GM21526 (cell line): Measurements from ENCODE around the gene CLK3.

Experiments
- ATAC-seq: cut with Tn5 transposase; IDR thresholded peaks from one replicate; pipeline ENCODE4 v1.9.1; 2021; ENCODE audit warnings: moderate library complexity; ENCODE audit not compliant: unreplicated experiment, low FRiP score

CLK3 gene

DNA sequence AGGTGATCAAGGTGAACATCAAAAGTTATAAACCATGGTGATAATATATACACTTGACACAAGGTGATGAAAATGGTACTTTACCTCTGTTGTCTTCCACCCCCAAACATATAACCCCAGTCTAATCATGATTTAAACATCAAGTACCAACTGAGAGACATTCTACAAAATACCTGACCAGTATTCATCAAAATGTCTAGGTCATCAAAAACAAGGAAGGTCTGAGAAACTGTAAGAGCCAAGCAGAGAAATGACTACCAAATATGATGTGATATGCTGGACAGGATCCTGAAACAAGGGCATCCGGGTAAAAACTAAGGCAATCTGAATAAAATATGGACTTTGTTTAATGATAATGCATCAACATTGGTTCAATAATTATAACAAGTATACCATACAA is 52.3 kb downstream of the CLK3 start:
- ATAC-seq, result no peak

DNA sequence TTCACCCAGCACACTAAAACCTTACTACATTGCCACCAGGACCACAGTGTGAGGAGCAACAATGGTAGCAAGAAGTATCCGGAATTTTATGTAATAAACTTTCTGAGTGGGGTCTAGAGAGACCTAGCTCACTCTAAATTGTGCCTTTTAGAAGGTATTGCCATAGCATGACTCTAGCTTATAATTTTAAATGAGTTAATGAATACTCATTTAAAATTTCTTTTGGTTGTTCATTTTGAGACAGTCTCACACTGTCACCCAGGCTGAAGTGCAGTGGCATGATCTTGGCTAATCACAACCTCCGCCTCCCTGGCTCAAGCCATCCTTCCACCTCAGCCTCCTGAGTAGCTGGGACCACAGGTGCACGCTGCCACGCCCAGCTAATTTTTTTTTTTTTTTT is 54.0 kb downstream of the CLK3 start:
- ATAC-seq, result no peak

DNA sequence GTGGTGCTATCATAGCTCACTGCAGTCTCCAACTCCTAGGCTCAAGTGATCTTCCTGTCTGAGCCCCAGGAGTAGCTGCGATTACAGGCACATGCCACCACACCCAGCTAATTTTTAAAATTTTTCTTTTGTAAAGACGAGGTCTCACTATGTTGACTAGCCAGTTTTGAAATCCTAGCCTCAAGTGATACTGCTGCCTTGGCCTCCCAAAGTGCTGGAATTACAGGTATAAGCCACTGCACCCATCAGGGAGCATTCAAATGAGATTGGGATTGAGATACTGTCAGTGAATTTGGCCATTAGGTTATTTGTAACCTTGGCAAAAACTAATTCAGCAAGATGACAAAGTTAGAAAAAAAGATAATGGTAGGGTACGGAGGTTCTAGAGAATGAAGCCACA is 58.5 kb downstream of the CLK3 start:
- no peak for ATAC-seq

DNA sequence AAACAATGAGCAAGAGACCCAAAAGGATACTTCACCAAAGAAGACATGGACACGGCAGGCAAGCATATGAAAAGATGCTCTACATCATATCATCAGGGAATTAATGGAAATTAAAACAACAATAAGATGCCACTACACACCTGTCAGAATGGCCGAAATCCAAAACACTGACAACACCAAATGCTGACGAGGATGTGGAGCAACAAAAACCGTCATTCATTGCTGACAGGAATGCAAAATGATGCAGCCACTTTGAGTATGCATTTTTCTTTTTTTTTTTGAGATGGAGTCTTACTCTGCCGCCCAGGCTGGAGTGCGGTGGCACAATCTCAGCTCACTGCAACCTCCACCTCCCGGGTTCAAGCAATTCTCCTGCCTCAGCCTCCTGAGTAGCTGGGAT is 61.2 kb downstream of the CLK3 start:
- ATAC-seq, result no peak
